H7 (cell line): ENCODE results near the gene NPAS3. TPM values are rescaled to one million over a fixed set of nuclear protein-coding genes. Genes with fewer than 3 reads are reported as not detected.

ENCODE experiments used
- DNase-seq: peaks from one replicate; pipeline ENCODE4 v3.0.0; 2012
- H3K27me3 ChIP-seq: 2 replicates; pipeline ENCODE4 v1.6.0; 2011; ENCODE audit warnings: mild to moderate bottlenecking, low read length; ENCODE audit not compliant: control insufficient read depth, insufficient read depth
- H3K36me3 ChIP-seq: replicated peaks from 2 replicates; pipeline ENCODE4 v1.5.1; 2011; ENCODE audit warnings: low read length; ENCODE audit not compliant: control insufficient read depth, insufficient read depth
- H3K4me3 ChIP-seq: 2 replicates; pipeline ENCODE4 v1.5.1; 2011; ENCODE audit warnings: low read depth, mild to moderate bottlenecking, control low read depth, low read length, moderate library complexity; ENCODE audit not compliant: insufficient read depth
- total RNA-seq: library from RNA; depleted of rRNA; stranded (reverse); fragments of >200 nt; shearing (Covaris generic); gene quantifications from 2 replicates; pipeline ENCODE4 v1.2.3, GENCODE V29; 2014

The NPAS3 gene
- total RNA-seq, 1 experiment from 2014 or later, result 4.3 TPM

GRCh38 chr14:33118668-33119067, 180.0 kb downstream of the NPAS3 start:
- DNase-seq, result no peak
- Histone ChIP-seq H3K36me3 (no peaks in the 10 kb centered on the region), H3K4me3 (no peak overlapping the region), H3K27me3 (no peaks in the 10 kb centered on the region)

- H3K27me3 ChIP-seq, result no peaks in the 10 kb centered on the region
- H3K4me3 ChIP-seq, result no peak overlapping the region
- no peak for DNase-seq
- H3K36me3 ChIP-seq, result no peaks in the 10 kb centered on the region
Observed at GRCh38 chr14:33120341-33120740, 181.7 kb downstream of the NPAS3 start.

GRCh38 chr14:33120966-33121365, 182.3 kb downstream of the NPAS3 start:
- no peaks in the 10 kb centered on the region for H3K27me3 ChIP-seq
- H3K36me3 ChIP-seq, result no peaks in the 10 kb centered on the region
- DNase-seq, result no peak
- no peak overlapping the region for H3K4me3 ChIP-seq

GRCh38 chr14:33123281-33123680, 184.6 kb downstream of the NPAS3 start:
- Histone ChIP-seq H3K36me3 (no peaks in the 10 kb centered on the region), H3K4me3 (no peak overlapping the region), H3K27me3 (no peaks in the 10 kb centered on the region)
- no peak for DNase-seq

- Histone ChIP-seq H3K36me3 (no peaks in the 10 kb centered on the region), H3K27me3 (no peaks in the 10 kb centered on the region), H3K4me3 (no peak overlapping the region)
- no peak for DNase-seq
Observed at GRCh38 chr14:33126433-33126832, 187.8 kb downstream of the NPAS3 start.

GRCh38 chr14:33127531-33127930, 188.9 kb downstream of the NPAS3 start:
- Histone ChIP-seq H3K27me3 (peaks cover 3% of the 10 kb centered on the region), H3K36me3 (no peaks in the 10 kb centered on the region), H3K4me3 (no peak overlapping the region)
- DNase-seq, result no peak

- no peak overlapping the region for H3K4me3 ChIP-seq
- H3K27me3 ChIP-seq, result peaks cover 9% of the 10 kb centered on the region
- DNase-seq, result no peak
- H3K36me3 ChIP-seq, result no peaks in the 10 kb centered on the region
Observed at GRCh38 chr14:33131801-33132200, 193.1 kb downstream of the NPAS3 start.

- no peak for DNase-seq
- Histone ChIP-seq H3K36me3 (no peaks in the 10 kb centered on the region), H3K4me3 (no peak overlapping the region), H3K27me3 (peaks cover 9% of the 10 kb centered on the region)
Observed at GRCh38 chr14:33134162-33134561, 195.5 kb downstream of the NPAS3 start.

- Histone ChIP-seq H3K27me3 (peaks cover 9% of the 10 kb centered on the region), H3K36me3 (no peaks in the 10 kb centered on the region), H3K4me3 (no peak overlapping the region)
- DNase-seq, result no peak
Observed at GRCh38 chr14:33134975-33135374, 196.3 kb downstream of the NPAS3 start.

GRCh38 chr14:33150666-33151428, 212.2 kb downstream of the NPAS3 start:
- Histone ChIP-seq H3K36me3 (no peaks in the 10 kb centered on the region), H3K4me3 (no peak overlapping the region), H3K27me3 (no peaks in the 10 kb centered on the region)
- no peak for DNase-seq

- H3K36me3 ChIP-seq, result no peaks in the 10 kb centered on the region
- DNase-seq, result no peak
- no peak overlapping the region for H3K4me3 ChIP-seq
- H3K27me3 ChIP-seq, result no peaks in the 10 kb centered on the region
Observed at GRCh38 chr14:33163109-33163508, 224.4 kb downstream of the NPAS3 start.

- DNase-seq, result no peak
- Histone ChIP-seq H3K4me3 (no peak overlapping the region), H3K27me3 (no peaks in the 10 kb centered on the region), H3K36me3 (no peaks in the 10 kb centered on the region)
Observed at GRCh38 chr14:33163600-33163999, 224.9 kb downstream of the NPAS3 start.

- Histone ChIP-seq H3K4me3 (no peak overlapping the region), H3K27me3 (no peaks in the 10 kb centered on the region), H3K36me3 (no peaks in the 10 kb centered on the region)
- peak; percentile 6 for DNase-seq
Observed at GRCh38 chr14:33165144-33165925, 226.7 kb downstream of the NPAS3 start.

GRCh38 chr14:33165926-33166289, 227.2 kb downstream of the NPAS3 start:
- no peaks in the 10 kb centered on the region for H3K27me3 ChIP-seq
- DNase-seq, result no peak
- no peaks in the 10 kb centered on the region for H3K36me3 ChIP-seq
- no peak overlapping the region for H3K4me3 ChIP-seq

- H3K4me3 ChIP-seq, result no peak overlapping the region
- no peak for DNase-seq
- no peaks in the 10 kb centered on the region for H3K36me3 ChIP-seq
- no peaks in the 10 kb centered on the region for H3K27me3 ChIP-seq
Observed at GRCh38 chr14:33175951-33176350, 237.3 kb downstream of the NPAS3 start.
